Activated CD4-positive, alpha-beta T cell treated with anti-CD3 and anti-CD28 coated beads, Interleukin-2, amount 10 ng/mL, durations not matched to agents 7 days and 5 days (primary cell): Measurements from ENCODE around the gene TUSC1. TPM values are rescaled to one million over a fixed set of nuclear protein-coding genes. Genes with fewer than 3 reads are reported as not detected.
"Not testable (repeated sequence)": the region's sequence is repeated elsewhere in the genome, so short reads cannot be mapped to it uniquely, and the experiment has no call there.

Experiments
- CTCF ChIA-PET: fragments of 350-600 bp; sonication (Branson Sonifier 250); formaldehyde crosslinking; loops from one replicate; lab custom pipeline; 2021; ENCODE audit warnings: antibody characterized with exemption; lab: Charles Lee
- POLR2A ChIA-PET: fragments of 350-600 bp; sonication (Branson Sonifier 250); formaldehyde crosslinking; loops from one replicate; lab custom pipeline; 2021; ENCODE audit warnings: antibody characterized with exemption; lab: Charles Lee
- DNase-seq: peaks from one replicate; pipeline ENCODE4 v3.0.0-alpha.2; 2020
- H3K27ac Mint-ChIP-seq: one replicate; pipeline ENCODE4 v1.8.0; 2021; ENCODE audit warnings: mild to moderate bottlenecking, moderate library complexity, mixed read lengths
- H3K27me3 Mint-ChIP-seq: one replicate; pipeline ENCODE4 v1.8.0; 2021; ENCODE audit warnings: mixed read lengths
- H3K36me3 Mint-ChIP-seq: one replicate; pipeline ENCODE4 v1.8.0; 2021; ENCODE audit warnings: low read depth, mixed read lengths
- H3K4me1 Mint-ChIP-seq: one replicate; pipeline ENCODE4 v1.8.0; 2021; ENCODE audit warnings: mixed read lengths
- H3K4me3 Mint-ChIP-seq: one replicate; pipeline ENCODE4 v1.8.0; 2021; ENCODE audit warnings: mild to moderate bottlenecking, moderate library complexity, mixed read lengths
- H3K9me3 Mint-ChIP-seq: one replicate; pipeline ENCODE4 v1.8.0; 2021; ENCODE audit warnings: mixed read lengths
- total RNA-seq, 2 experiments: library from RNA; stranded (reverse); gene quantifications; one replicate each; pipeline ENCODE4 v1.2.3, GENCODE V29; 2021

TUSC1 gene
- total RNA-seq, result under 1 TPM; 0.42 to 0.45 TPM

DNA sequence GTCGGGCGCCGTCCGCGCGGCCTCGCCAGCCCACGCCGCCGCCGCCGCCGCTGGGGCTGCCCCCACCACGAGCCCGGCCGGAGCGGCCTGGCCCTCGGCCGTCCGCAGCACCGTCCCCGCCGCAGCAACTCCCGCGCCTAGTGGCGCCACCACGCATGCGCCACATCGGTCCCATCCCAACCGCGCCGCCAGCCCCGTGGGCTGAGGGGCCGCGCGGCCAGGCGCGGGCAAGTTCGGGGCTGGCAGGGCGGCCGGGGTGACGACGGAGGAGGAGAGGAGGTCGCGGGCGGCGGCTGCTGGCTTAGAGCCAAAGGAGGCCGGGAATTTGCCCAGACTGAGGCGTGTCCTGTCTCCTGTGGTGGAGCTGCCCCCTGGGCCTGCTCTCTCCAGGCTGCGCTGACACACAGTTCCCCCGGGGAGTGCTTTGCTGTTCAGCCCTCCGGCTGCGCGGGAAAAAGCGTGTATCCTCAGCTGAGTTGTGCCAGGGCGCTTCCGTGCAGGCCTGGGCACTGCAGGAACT is at the start of gene TUSC1:
TSS of gene TUSC1 (minus strand) at position 298 of the 520 bp plus-strand sequence. CDS start at position 166, 132 bp downstream.
- Mint-ChIP-seq H3K27ac (peak within 1 kb of the TSS; percentile 25), H3K36me3 (no peaks in the 10 kb centered on the region), H3K4me3 (peak within 1 kb of the TSS; percentile 55), H3K27me3 (peaks cover 12% of the 10 kb centered on the region), H3K9me3 (no peaks in the 10 kb centered on the region), H3K4me1 (no peaks in the 10 kb centered on the region)
- CTCF ChIA-PET, result no interaction called here
- peak; percentile 9 for DNase-seq
- POLR2A ChIA-PET, result no interaction called here

DNA sequence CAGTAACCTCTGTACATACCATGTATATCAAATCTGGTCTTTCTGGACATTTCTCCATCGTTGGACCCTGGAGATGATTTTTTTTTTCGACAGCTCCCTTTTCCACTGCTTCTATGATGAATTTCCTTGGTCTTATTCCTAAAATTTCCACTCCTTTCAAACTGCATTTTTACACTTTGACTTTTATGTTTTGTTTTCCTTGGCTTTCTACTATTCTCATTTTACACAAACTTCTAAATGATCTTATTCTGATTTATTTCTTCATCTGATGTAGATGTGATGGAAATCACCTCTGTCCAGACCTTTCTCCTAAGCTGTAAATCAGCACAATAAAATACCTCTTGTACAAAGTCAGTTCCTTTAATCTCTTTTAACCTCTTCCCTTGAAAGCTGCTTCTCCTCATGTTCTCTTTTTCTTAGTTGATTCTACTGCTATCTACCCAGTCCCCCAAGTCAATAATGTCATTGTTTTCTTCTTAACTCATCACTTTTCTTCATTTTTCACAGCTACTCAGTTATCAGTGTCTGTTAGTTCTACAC is 48.7 kb upstream of the TUSC1 start:
- POLR2A ChIA-PET, result no interaction called here
- peaks cover 6% of the 10 kb centered on the region for H3K9me3 Mint-ChIP-seq
- no peaks in the 10 kb centered on the region for H3K4me1 Mint-ChIP-seq
- H3K36me3 Mint-ChIP-seq, result no peaks in the 10 kb centered on the region
- no peak overlapping the region for H3K27ac Mint-ChIP-seq
- no peaks in the 10 kb centered on the region for H3K27me3 Mint-ChIP-seq
- no peak for DNase-seq
- CTCF ChIA-PET, result no interaction called here
- H3K4me3 Mint-ChIP-seq, result no peak overlapping the region

GRCh38 chr9:25724424-25724823 is 46.2 kb upstream of the TUSC1 start:
- POLR2A ChIA-PET, result no interaction called here
- CTCF ChIA-PET, result no interaction called here
- H3K9me3 Mint-ChIP-seq, result no peaks in the 10 kb centered on the region
- no peaks in the 10 kb centered on the region for H3K27me3 Mint-ChIP-seq
- no peak for DNase-seq
- H3K4me3 Mint-ChIP-seq, result no peak overlapping the region
- H3K4me1 Mint-ChIP-seq, result no peaks in the 10 kb centered on the region
- no peak overlapping the region for H3K27ac Mint-ChIP-seq
- no peaks in the 10 kb centered on the region for H3K36me3 Mint-ChIP-seq

DNA sequence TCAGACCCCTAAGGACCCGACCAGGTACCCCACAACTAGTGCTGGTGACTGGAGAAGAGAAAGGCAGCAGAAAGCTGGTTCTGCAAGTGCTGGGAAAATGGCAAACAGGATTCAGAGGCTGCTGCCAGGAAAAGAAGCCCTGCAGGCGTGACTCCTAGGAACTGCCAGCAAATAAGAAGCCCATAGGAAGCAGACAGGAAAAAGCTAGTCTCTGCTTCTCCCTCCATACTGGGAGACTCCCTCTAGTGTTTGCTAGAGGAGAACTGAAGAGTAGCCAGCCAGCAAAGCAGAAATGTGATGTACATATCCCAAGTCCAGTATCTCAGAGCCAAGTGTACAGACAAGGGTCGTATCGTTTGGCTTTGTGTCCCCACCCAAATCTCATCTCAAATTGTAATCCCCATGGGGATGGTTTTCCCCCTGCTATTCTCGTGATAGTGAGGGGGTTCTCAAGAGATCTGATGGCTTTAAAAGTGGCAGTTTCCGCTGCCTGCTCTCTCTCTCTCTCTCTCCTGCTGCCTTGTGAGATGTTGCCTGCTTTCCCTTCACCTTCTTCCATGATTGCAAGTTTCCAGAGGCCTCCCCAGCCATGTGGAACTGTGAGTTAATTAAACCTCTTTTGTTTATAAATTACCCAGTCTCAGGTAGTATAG is 38.1 kb upstream of the TUSC1 start:
- no peak overlapping the region for H3K4me3 Mint-ChIP-seq
- no peaks in the 10 kb centered on the region for H3K9me3 Mint-ChIP-seq
- no peaks in the 10 kb centered on the region for H3K36me3 Mint-ChIP-seq
- no peak overlapping the region for H3K27ac Mint-ChIP-seq
- no peaks in the 10 kb centered on the region for H3K4me1 Mint-ChIP-seq
- POLR2A ChIA-PET, result no interaction called here
- CTCF ChIA-PET, result no interaction called here
- no peak for DNase-seq
- H3K27me3 Mint-ChIP-seq, result no peaks in the 10 kb centered on the region

DNA sequence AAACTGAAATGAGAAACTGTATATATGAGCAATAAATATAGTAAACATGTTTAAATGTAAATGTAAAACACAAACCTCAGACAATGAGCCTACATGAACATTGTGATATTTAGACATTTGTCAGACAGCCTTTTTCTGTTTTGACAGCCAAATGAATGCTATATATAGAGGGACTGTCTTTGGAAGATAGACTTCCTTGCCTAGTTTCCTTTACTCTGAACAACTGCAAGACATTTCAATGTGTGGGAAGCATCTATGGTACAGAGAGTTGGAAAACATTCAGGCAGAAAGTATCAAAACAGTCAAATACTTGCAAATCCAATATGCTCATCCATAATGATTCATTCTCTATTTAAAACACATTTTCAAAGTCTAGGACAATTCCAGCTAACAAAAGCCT is 31.7 kb upstream of the TUSC1 start:
- no peak overlapping the region for H3K4me3 Mint-ChIP-seq
- no peaks in the 10 kb centered on the region for H3K36me3 Mint-ChIP-seq
- H3K27me3 Mint-ChIP-seq, result no peaks in the 10 kb centered on the region
- H3K4me1 Mint-ChIP-seq, result no peaks in the 10 kb centered on the region
- DNase-seq, result no peak
- POLR2A ChIA-PET, result no interaction called here
- no peak overlapping the region for H3K27ac Mint-ChIP-seq
- H3K9me3 Mint-ChIP-seq, result no peaks in the 10 kb centered on the region
- CTCF ChIA-PET, result no interaction called here

DNA sequence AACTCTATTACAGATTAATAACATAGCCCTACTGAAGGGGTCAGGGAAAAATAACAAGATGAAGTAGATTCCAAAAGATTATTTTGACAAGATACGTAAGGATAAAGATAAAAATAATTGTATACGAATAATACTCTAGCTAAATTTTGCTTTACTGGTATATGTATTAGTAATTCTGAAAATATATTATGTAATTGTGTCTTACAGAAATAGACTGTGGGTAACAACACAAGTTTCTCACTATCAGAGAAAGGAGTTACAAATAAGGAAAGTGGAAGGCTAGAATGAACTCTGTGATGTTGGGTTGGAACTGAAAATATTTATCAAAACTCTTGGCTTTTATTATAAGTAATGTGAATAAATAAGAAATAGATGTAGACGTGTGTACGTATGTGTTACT is 26.6 kb upstream of the TUSC1 start:
- H3K27me3 Mint-ChIP-seq, result no peaks in the 10 kb centered on the region
- no peak overlapping the region for H3K4me3 Mint-ChIP-seq
- DNase-seq, result no peak
- no peaks in the 10 kb centered on the region for H3K36me3 Mint-ChIP-seq
- ChIA-PET CTCF (no interaction called here), POLR2A (no interaction called here)
- no peak overlapping the region for H3K27ac Mint-ChIP-seq
- no peaks in the 10 kb centered on the region for H3K9me3 Mint-ChIP-seq
- H3K4me1 Mint-ChIP-seq, result no peaks in the 10 kb centered on the region

- Mint-ChIP-seq H3K36me3 (no peaks in the 10 kb centered on the region), H3K27ac (no peak overlapping the region), H3K9me3 (no peaks in the 10 kb centered on the region), H3K4me3 (no peak overlapping the region), H3K27me3 (no peaks in the 10 kb centered on the region), H3K4me1 (no peaks in the 10 kb centered on the region)
- CTCF ChIA-PET, result no interaction called here
- no peak for DNase-seq
- POLR2A ChIA-PET, result no interaction called here
These were observed 25.6 kb upstream of the TUSC1 start for GRCh38 chr9:25703701-25704357.

- no peak overlapping the region for H3K4me3 Mint-ChIP-seq
- H3K27ac Mint-ChIP-seq, result no peak overlapping the region
- no peaks in the 10 kb centered on the region for H3K4me1 Mint-ChIP-seq
- H3K27me3 Mint-ChIP-seq, result no peaks in the 10 kb centered on the region
- DNase-seq, result no peak
- H3K9me3 Mint-ChIP-seq, result no peaks in the 10 kb centered on the region
- ChIA-PET POLR2A (no interaction called here), CTCF (no interaction called here)
- H3K36me3 Mint-ChIP-seq, result no peaks in the 10 kb centered on the region
These were observed 24.3 kb upstream of the TUSC1 start for GRCh38 chr9:25702536-25702935.

GRCh38 chr9:25700899-25701298 is 22.7 kb upstream of the TUSC1 start:
- H3K27me3 Mint-ChIP-seq, H3K4me3 Mint-ChIP-seq, H3K4me1 Mint-ChIP-seq, DNase-seq, POLR2A ChIA-PET, H3K27ac Mint-ChIP-seq, H3K9me3 Mint-ChIP-seq, H3K36me3 Mint-ChIP-seq: not testable (repeated sequence)
- CTCF ChIA-PET, result interaction anchor here (1.0 kb wide), 1 partner anchor 12 kb away, joined by 3 read pairs; no protein-coding TSS in a partner anchor

GRCh38 chr9:25700430-25700829 is 22.2 kb upstream of the TUSC1 start:
- no peak overlapping the region for H3K4me3 Mint-ChIP-seq
- no peaks in the 10 kb centered on the region for H3K9me3 Mint-ChIP-seq
- H3K4me1 Mint-ChIP-seq, result no peaks in the 10 kb centered on the region
- H3K27ac Mint-ChIP-seq, result no peak overlapping the region
- ChIA-PET CTCF (interaction anchor here (1.0 kb wide), 1 partner anchor 12 kb away, joined by 3 read pairs; no protein-coding TSS in a partner anchor), POLR2A (no interaction called here)
- DNase-seq, result no peak
- H3K27me3 Mint-ChIP-seq, result no peaks in the 10 kb centered on the region
- H3K36me3 Mint-ChIP-seq, result no peaks in the 10 kb centered on the region

DNA sequence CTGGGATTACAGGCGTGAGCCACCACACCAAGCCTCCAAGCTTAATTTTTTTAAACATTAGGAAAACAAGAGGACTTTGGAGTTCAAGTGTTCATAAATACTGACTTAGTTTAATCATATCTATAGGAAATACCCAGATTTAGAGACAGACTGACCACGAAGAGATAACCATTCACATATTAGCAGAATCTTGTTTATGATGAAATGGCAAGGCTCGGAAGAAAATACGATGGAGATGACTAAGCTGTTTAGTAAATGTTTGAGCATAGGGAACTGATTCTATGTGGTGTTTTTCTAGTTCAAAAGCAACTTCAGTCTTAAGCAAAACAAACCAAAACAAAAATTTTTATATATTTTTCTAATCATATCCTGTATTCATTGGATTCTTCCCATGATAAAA is 13.5 kb upstream of the TUSC1 start:
- no peak for DNase-seq
- no peak overlapping the region for H3K27ac Mint-ChIP-seq
- no peak overlapping the region for H3K4me3 Mint-ChIP-seq
- H3K27me3 Mint-ChIP-seq, result no peaks in the 10 kb centered on the region
- ChIA-PET POLR2A (no interaction called here), CTCF (no interaction called here)
- H3K36me3 Mint-ChIP-seq, result no peaks in the 10 kb centered on the region
- peaks cover 3% of the 10 kb centered on the region for H3K9me3 Mint-ChIP-seq
- no peaks in the 10 kb centered on the region for H3K4me1 Mint-ChIP-seq

DNA sequence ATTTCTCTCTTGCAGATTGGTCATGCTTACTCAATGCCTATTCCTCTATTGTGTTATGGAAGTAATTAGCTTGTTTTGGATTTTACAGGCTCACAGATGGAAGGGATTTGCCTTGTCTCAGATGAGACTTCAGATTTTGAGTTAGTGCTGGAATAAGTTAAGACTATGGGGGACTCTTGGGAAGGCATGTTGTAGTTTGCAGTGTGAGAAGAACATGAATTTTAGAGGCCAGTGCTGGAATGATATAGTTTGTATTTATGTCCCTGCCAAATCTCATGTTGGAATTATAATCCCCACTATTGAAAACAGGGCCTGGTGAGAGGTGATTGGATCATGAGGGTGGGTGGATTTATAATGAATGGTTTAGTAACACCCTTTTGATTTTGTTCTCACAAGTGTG is 6.1 kb upstream of the TUSC1 start:
- H3K36me3 Mint-ChIP-seq, result no peaks in the 10 kb centered on the region
- no peaks in the 10 kb centered on the region for H3K9me3 Mint-ChIP-seq
- no peak for DNase-seq
- no peaks in the 10 kb centered on the region for H3K4me1 Mint-ChIP-seq
- H3K27me3 Mint-ChIP-seq, result no peaks in the 10 kb centered on the region
- ChIA-PET POLR2A (no interaction called here), CTCF (no interaction called here)
- no peak overlapping the region for H3K27ac Mint-ChIP-seq
- H3K4me3 Mint-ChIP-seq, result no peak overlapping the region

DNA sequence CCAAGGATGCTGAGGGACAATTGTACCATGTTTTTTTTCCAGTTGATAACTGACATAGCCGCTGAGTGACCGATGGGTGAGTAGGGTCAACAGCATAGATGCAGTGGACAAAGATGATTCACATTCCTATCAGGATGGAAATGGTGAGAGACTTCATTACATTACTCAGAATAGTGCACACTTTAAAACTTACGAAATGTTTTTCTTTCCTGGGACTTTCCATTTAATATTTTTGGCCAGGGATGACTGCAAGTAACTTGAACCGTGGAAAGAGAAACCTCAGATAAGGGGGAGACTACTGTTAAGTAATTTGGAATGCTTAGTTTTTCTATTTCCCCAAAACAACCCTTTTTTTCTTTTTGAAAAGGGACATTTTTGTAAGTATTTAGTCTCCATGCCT is 3.0 kb upstream of the TUSC1 start:
- ChIA-PET POLR2A (no interaction called here), CTCF (no interaction called here)
- no peaks in the 10 kb centered on the region for H3K4me1 Mint-ChIP-seq
- peaks cover 12% of the 10 kb centered on the region for H3K27me3 Mint-ChIP-seq
- no peak overlapping the region for H3K27ac Mint-ChIP-seq
- no peaks in the 10 kb centered on the region for H3K36me3 Mint-ChIP-seq
- H3K4me3 Mint-ChIP-seq, result no peak overlapping the region
- no peaks in the 10 kb centered on the region for H3K9me3 Mint-ChIP-seq
- no peak for DNase-seq
